Suprapubic skin (tissue), 3 donors: ENCODE measurements around the gene IRF4.

ENCODE experiments used
- POLR2A ChIP-seq, 2 donors: fragments of 450-650 bp; IDR thresholded peaks; one replicate each; pipeline ENCODE4 v1.6.1; 2017; ENCODE audit warnings: antibody characterized with exemption in 2 of 2, mild to moderate bottlenecking in 2 of 2, moderate library complexity in 2 of 2
- TF ChIP-seq, protein P1 (sequence below), 2 donors: fragments of 200-600 bp in 1 of 2; fragments of 450-650 bp in 1 of 2; sonication (generic) in 1 of 2; IDR thresholded peaks; one replicate each; pipeline ENCODE4 v1.5.1; 2016 to 2019; ENCODE audit warnings: antibody characterized with exemption in 2 of 2, mild to moderate bottlenecking in 1 of 2, moderate library complexity in 1 of 2

DNA sequence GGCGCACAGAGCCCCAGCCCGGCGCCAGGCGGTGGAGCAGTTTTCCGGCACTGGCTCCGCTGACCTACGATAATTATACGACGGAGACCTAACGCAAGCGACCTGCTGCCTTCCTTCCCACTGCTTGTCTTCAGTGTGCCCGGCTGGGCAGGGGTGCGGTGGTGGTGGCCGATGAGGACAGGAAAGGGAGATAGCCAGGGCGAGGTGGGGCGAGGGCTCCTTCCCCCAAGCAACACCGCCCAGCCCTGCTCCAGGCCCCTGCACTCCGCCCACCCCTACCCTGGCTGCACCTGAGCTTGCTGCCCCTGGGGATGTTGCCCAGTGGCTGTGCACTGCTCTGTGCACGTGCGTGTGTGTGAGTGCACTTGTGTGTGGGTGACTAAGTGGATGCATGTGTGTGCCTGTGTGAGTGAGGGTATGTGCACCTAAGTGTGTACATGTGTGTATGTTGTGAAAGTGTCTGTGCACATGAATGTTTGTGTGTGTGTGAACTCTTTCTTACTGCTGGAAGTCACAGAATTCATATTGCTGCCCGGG lies 42.6 kb upstream of the IRF4 start:
- TF ChIP-seq, protein P1, sequence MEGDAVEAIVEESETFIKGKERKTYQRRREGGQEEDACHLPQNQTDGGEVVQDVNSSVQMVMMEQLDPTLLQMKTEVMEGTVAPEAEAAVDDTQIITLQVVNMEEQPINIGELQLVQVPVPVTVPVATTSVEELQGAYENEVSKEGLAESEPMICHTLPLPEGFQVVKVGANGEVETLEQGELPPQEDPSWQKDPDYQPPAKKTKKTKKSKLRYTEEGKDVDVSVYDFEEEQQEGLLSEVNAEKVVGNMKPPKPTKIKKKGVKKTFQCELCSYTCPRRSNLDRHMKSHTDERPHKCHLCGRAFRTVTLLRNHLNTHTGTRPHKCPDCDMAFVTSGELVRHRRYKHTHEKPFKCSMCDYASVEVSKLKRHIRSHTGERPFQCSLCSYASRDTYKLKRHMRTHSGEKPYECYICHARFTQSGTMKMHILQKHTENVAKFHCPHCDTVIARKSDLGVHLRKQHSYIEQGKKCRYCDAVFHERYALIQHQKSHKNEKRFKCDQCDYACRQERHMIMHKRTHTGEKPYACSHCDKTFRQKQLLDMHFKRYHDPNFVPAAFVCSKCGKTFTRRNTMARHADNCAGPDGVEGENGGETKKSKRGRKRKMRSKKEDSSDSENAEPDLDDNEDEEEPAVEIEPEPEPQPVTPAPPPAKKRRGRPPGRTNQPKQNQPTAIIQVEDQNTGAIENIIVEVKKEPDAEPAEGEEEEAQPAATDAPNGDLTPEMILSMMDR (IDR thresholded peaks at IDR 0.05): no peak
- TF ChIP-seq POLR2A (IDR thresholded peaks at IDR 0.05): no peak
